ENCODE data around the gene LYPD6B. TPM values are rescaled to one million over a fixed set of nuclear protein-coding genes. Genes with fewer than 3 reads are reported as not detected.

Gene LYPD6B
- not detected in 2 replicates for total RNA-seq
- long read RNA-seq = 0 reads

DNA sequence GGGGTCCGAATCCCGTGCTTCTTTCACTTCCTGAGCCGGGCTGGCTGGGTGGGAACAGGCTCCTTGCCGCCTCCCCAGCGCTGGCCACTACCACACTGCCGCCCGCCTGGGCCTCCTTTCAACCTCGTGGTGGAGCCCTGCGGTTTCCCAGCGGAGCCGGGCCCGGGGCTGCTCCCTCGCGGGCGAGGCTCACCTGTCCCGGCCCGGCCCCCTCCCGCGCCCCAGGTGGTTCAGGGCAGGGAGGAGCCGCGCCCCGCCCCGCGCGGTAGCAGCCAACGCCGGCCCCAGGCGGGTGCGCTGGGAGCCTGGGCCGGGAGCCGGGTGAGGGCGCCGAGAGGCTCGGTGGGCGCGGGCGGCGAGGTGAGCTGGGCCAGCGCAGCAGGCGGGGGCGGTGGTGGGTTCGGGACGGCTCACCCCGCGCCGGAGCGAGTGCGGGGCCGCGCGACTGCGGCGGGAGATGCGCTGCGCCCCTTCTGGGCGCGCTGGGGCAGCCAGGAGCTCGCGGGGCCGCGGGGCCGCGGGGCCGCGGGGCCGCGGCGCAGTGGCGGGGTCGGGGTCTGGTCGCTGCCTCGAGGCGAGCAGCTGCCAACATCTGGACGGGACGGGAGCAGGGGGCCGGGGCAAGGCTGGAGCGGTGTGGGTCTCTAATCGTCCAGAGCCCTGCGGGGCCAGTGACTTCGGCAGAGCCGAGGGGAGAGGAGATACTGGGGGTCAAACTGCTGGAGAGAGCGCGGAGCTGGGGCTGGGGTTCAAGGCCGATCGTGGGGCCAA, at the start of gene LYPD6B:
TSS of gene LYPD6B (plus strand) at position 258 of the 771 bp plus-strand sequence. CDS start 92,250 bp downstream, outside the sequence.
- TF ChIP-seq CTCF (conservative IDR thresholded peaks at IDR 0.05) = peak; percentile 28
- DNase-seq (ENCODE audit: low read depth, low spot score) = peak; percentile 14
- Mint-ChIP-seq H3K4me1 (peaks cover 4% of the 10 kb centered on the region), H3K27ac (ENCODE audit: unreplicated experiment) (peak within 1 kb of the TSS; percentile 19), H3K36me3 (ENCODE audit: low read depth) (no peaks in the 10 kb centered on the region), H3K9me3 (no peaks in the 10 kb centered on the region), H3K4me3 (peak within 1 kb of the TSS; percentile 89), H3K27me3 (ENCODE audit: low read depth) (peaks cover 68% of the 10 kb centered on the region)

GRCh38 chr2:148989882-148990493, 48.5 kb upstream of the LYPD6B start:
- H3K4me3 Mint-ChIP-seq = no peak overlapping the region
- peaks cover 20% of the 10 kb centered on the region for H3K36me3 Mint-ChIP-seq (ENCODE audit: low read depth)
- no peaks in the 10 kb centered on the region for H3K9me3 Mint-ChIP-seq
- peak; percentile 83 for TF ChIP-seq CTCF (conservative IDR thresholded peaks at IDR 0.05)
- no peaks in the 10 kb centered on the region for H3K27me3 Mint-ChIP-seq (ENCODE audit: low read depth)
- H3K4me1 Mint-ChIP-seq = peaks cover 9% of the 10 kb centered on the region
- DNase-seq (ENCODE audit: low read depth, low spot score) = peak; percentile 50
- H3K27ac Mint-ChIP-seq (ENCODE audit: unreplicated experiment) = no peak overlapping the region

GRCh38 chr2:148990968-148991367, 47.5 kb upstream of the LYPD6B start:
- DNase-seq (ENCODE audit: low read depth, low spot score) = no peak
- Mint-ChIP-seq H3K36me3 (ENCODE audit: low read depth) (peaks cover 21% of the 10 kb centered on the region), H3K4me1 (peaks cover 9% of the 10 kb centered on the region), H3K4me3 (no peak overlapping the region), H3K27me3 (ENCODE audit: low read depth) (no peaks in the 10 kb centered on the region), H3K9me3 (no peaks in the 10 kb centered on the region), H3K27ac (ENCODE audit: unreplicated experiment) (no peak overlapping the region)
- TF ChIP-seq CTCF (conservative IDR thresholded peaks at IDR 0.05) = no peak

GRCh38 chr2:148992448-148992847, 46.1 kb upstream of the LYPD6B start:
- Mint-ChIP-seq H3K36me3 (ENCODE audit: low read depth) (peaks cover 16% of the 10 kb centered on the region), H3K9me3 (no peaks in the 10 kb centered on the region), H3K4me1 (peaks cover 9% of the 10 kb centered on the region), H3K27me3 (ENCODE audit: low read depth) (no peaks in the 10 kb centered on the region), H3K4me3 (no peak overlapping the region), H3K27ac (ENCODE audit: unreplicated experiment) (no peak overlapping the region)
- TF ChIP-seq CTCF (conservative IDR thresholded peaks at IDR 0.05) = no peak
- no peak for DNase-seq (ENCODE audit: low read depth, low spot score)

DNA sequence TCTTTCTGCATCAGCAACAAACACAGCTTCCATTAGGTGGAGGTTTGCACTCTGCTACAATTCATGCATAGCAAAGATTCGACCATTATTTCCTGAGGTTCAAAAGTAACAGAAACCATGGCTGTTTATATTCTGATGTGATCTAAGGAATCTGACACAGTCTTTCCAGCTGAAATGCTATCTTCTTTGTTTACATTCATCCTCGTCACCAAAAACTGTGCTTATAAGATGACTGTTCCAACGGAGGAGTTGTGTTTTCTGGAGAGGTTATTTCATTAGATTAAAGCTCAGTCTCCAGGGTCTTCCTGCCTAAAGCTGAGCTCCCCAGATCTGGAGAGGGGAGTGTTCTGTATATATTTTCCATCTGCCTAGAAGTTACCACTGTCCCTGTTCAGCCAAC, 45.1 kb upstream of the LYPD6B start:
- H3K9me3 Mint-ChIP-seq = no peaks in the 10 kb centered on the region
- TF ChIP-seq CTCF (conservative IDR thresholded peaks at IDR 0.05) = no peak
- peaks cover 21% of the 10 kb centered on the region for H3K36me3 Mint-ChIP-seq (ENCODE audit: low read depth)
- no peak overlapping the region for H3K27ac Mint-ChIP-seq (ENCODE audit: unreplicated experiment)
- no peaks in the 10 kb centered on the region for H3K27me3 Mint-ChIP-seq (ENCODE audit: low read depth)
- no peak for DNase-seq (ENCODE audit: low read depth, low spot score)
- peaks cover 16% of the 10 kb centered on the region for H3K4me1 Mint-ChIP-seq
- H3K4me3 Mint-ChIP-seq = no peak overlapping the region

All from neural crest cell (in vitro differentiated cells).